ES-I3 (cell line): ENCODE measurements around the gene ADD3.
"Not testable (repeated sequence)": the region's sequence is repeated elsewhere in the genome, so short reads cannot be mapped to it uniquely, and the experiment has no call there.

Experiments
- H3K36me3 ChIP-seq: 2 replicates; pipeline ENCODE4 v1.6.1; 2013; ENCODE audit warnings: mild to moderate bottlenecking, low read length, control low read depth, moderate library complexity; ENCODE audit not compliant: insufficient read depth
- H3K4me1 ChIP-seq: 2 replicates; pipeline ENCODE4 v1.6.1; 2013; ENCODE audit warnings: mild to moderate bottlenecking, control low read depth, low read length; ENCODE audit not compliant: insufficient read depth
- H3K9ac ChIP-seq: 2 replicates; pipeline ENCODE4 v1.6.1; 2013; ENCODE audit warnings: low read depth, mild to moderate bottlenecking, low read length, moderate library complexity
- H3K9me3 ChIP-seq: 2 replicates; pipeline ENCODE4 v1.6.1; 2013; ENCODE audit warnings: mild to moderate bottlenecking, low read length, moderate library complexity; ENCODE audit not compliant: control insufficient read depth, insufficient read depth

Gene ADD3

GRCh38 chr10:110093722-110094121 is 85.9 kb downstream of the ADD3 start:
- Histone ChIP-seq H3K9ac (no peak overlapping the region), H3K36me3 (no peaks in the 10 kb centered on the region), H3K9me3 (no peaks in the 10 kb centered on the region), H3K4me1 (no peaks in the 10 kb centered on the region)

- no peak overlapping the region for H3K9ac ChIP-seq
- H3K9me3 ChIP-seq = no peaks in the 10 kb centered on the region
- H3K4me1 ChIP-seq = no peaks in the 10 kb centered on the region
- H3K36me3 ChIP-seq = no peaks in the 10 kb centered on the region
Observed at GRCh38 chr10:110094786-110095185, 87.0 kb downstream of the ADD3 start.

GRCh38 chr10:110101464-110102144 is 93.8 kb downstream of the ADD3 start:
- no peaks in the 10 kb centered on the region for H3K4me1 ChIP-seq
- H3K9ac ChIP-seq = no peak overlapping the region
- H3K36me3 ChIP-seq = no peaks in the 10 kb centered on the region
- no peaks in the 10 kb centered on the region for H3K9me3 ChIP-seq

DNA sequence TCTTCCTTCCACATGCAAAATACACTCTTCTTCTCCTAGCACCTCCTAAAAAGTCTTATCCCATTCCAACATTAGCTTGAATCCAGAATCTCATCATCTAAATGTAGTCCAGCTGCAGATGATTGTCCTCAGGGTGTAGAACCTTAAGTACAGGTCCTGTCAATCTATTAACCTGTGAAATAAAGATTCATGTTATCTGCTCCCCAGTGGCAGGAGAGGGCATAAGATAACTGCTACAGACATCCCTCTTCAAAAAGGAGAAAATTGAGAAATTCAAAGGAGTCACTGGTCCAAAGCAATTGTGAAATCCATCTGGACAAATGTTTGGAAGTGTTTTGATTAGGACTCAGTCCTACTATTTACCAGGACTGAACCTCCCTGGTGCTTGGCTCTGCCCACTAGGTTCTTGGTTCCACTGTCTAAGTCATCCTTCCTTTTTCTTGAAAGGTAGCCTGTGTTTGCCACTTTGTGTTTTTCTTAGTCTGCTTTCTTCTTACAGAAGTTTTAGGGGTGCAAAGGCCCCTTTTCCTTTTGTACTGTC is 96.2 kb downstream of the ADD3 start:
- H3K4me1 ChIP-seq = no peaks in the 10 kb centered on the region
- H3K9ac ChIP-seq = no peak overlapping the region
- no peaks in the 10 kb centered on the region for H3K36me3 ChIP-seq
- H3K9me3 ChIP-seq = no peaks in the 10 kb centered on the region

DNA sequence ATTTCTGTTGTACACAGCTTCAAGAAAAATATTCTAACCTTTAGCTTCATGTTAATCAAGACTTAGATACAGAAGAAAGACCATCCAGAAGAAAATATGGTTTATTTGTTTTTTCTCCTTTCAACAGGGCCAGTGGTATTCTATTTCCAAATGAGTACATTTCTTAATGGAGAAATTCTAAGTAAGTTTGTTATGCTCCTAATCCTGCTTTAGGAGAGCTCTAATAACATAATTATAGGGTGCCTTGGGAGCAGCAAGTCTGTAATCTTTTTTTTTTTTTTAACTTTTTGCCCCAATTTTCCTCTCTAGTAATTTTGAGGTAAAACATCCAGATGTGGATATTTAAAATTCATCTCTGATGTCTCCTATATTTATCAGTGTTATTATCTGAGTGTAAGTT is 98.1 kb downstream of the ADD3 start:
- no peaks in the 10 kb centered on the region for H3K9me3 ChIP-seq
- H3K4me1 ChIP-seq = no peaks in the 10 kb centered on the region
- H3K9ac ChIP-seq = no peak overlapping the region
- no peaks in the 10 kb centered on the region for H3K36me3 ChIP-seq

DNA sequence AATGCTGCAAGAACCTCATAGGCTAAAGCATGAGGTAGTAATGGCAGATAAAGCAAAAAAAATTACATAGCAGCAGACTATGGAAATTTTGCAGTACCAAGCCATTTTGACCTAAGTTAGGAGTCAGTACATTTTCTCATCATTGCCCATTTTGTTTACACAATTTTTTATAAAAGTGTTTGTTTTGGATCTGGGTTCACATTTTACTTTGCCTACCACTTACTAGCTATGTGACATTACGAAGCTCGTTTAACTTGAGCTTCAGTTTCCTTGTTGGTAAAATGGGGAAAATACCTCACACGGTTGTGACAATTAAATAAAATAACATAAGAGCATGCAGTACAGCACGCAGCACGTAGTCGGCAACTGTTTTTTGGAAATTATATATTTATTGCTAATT is 99.6 kb downstream of the ADD3 start:
- Histone ChIP-seq H3K4me1 (no peaks in the 10 kb centered on the region), H3K9ac (no peak overlapping the region), H3K9me3 (no peaks in the 10 kb centered on the region), H3K36me3 (no peaks in the 10 kb centered on the region; the same call in 1 of the 2 replicates)

- H3K9ac ChIP-seq = no peak overlapping the region
- H3K9me3 ChIP-seq = no peaks in the 10 kb centered on the region
- H3K4me1 ChIP-seq = no peaks in the 10 kb centered on the region
- no peaks in the 10 kb centered on the region; the same call in 1 of the 2 replicates for H3K36me3 ChIP-seq
Observed at GRCh38 chr10:110107887-110108286, 100.1 kb downstream of the ADD3 start.

DNA sequence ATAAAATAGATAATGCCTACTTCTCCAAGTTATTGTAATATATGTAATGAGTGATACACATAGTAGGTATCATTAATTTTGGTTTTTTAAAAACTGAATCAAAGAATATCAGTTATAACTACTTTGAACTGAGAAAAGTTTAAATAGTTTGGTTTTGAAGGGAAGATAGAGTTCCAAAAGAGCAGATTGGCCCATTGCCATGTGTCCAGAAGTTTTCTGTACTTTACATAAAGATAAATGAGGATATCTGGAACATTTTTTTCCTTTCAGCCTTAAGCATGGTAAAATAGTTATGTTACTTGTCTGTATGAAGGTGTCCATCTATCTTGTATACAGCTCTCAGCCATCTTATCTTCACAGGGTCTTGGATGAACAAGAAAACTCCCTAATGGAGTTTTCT is 101.7 kb downstream of the ADD3 start:
- Histone ChIP-seq H3K9me3 (no peaks in the 10 kb centered on the region), H3K4me1 (no peaks in the 10 kb centered on the region), H3K36me3 (no peaks in the 10 kb centered on the region; the same call in 1 of the 2 replicates), H3K9ac (no peak overlapping the region)

DNA sequence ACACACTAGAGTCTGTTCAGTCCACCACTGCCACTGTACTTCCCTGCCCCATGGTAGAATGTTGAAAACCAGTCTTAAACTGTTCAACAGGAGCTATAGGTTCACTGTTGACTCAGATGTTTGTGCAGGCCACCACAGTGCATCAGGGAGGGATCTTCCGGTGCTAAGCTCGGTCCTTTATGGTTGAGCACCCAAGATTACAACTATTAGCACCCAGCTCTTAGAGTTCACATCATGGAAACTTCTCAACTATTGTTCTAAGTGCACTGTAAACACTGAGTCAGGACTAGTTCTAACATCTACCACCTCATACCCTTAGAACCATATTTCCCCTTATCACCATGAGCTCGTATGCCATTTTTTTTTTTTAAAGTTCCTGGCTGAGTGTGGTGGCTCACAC is 102.6 kb downstream of the ADD3 start:
- Histone ChIP-seq H3K4me1 (no peaks in the 10 kb centered on the region), H3K9me3 (no peaks in the 10 kb centered on the region), H3K36me3 (no peaks in the 10 kb centered on the region; the same call in 1 of the 2 replicates), H3K9ac (no peak overlapping the region)

DNA sequence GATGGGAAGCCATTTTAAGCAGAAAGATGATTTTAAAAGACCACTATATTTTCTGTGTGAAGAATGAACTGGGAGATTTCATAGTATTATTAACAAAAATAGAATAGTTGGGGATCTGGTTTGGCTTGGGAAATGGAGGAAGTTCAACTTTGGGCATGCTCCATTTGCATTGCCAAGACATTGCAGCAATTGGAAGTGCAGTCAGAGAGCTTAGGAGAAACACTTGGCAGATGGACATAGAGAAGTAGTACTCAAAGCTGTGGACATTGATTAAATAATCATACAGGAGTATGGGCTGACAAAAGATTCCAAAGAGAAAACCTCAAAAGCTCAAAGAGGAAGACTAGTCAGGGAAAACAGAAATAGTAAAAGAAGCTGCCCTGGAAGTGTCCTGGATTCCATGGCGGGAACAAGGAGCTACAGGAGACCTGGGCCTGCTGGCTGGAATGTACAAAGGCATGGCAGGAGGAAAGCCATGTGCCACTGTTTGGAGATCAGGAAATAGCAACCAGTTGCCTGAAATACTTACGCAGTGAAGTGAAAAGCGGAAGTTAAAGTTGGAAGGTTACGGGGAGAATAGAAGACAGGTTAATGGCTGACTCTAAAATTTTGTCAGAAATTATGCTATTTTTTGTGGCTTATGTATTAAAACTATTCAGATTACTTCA is 106.0 kb downstream of the ADD3 start:
- Histone ChIP-seq H3K9me3 (no peaks in the 10 kb centered on the region), H3K36me3 (no peaks in the 10 kb centered on the region; the same call in 1 of the 2 replicates), H3K4me1 (no peaks in the 10 kb centered on the region), H3K9ac (no peak overlapping the region)

DNA sequence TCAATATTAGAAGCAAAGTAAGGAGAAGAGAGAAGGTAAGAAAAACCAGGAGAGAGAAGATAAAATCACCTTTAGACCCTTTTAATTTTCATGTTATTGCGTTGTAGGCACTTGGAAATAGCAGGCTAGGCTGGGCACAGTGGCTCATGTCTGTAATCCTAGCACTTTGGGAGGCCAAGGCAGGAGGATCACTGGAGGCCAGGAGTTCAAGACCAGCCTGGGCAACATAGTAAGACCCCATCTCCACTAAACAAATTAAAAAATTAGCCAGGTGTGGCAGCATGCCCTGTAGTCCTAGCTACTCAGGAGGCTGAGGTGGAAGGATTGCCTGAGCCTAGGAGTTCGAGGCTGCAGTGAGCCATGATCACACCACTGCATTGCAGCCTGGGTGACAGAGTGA is 106.9 kb downstream of the ADD3 start:
- not testable (repeated sequence) for H3K9ac ChIP-seq, H3K36me3 ChIP-seq, H3K4me1 ChIP-seq, H3K9me3 ChIP-seq

DNA sequence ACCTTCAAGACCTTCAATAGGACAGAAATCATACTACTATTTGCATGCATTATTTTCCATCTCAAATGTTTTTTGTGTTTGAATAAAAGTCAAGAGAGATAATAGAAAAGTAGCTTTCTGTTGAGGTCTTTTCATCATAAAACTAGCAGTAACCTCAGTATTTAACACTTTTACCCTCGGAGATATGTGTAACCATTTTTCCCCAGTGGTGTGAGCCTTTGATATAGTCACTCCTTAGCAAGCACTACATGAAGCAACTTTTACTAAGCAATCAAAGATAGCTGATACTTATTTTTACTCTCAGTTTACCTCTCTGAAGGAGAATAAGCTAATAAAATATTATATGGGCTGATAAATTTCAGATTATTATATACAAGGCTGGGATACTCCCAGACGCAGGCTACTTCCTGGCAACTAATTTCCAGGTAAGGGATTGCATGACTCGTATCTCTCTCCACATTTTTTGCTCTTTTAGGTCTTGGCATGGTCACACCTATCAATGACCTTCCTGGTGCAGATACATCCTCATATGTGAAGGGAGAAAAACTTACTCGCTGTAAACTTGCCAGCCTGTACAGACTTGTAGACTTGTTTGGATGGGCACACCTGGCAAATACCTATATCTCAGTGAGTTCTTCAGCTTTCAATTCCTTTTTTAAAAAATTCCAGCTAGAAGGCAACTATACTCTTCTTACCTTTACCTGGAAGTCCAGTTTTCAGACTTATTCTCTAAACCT is 108.2 kb downstream of the ADD3 start:
- Histone ChIP-seq H3K36me3 (no peaks in the 10 kb centered on the region; the same call in 1 of the 2 replicates), H3K9ac (no peak overlapping the region), H3K4me1 (no peaks in the 10 kb centered on the region), H3K9me3 (no peaks in the 10 kb centered on the region)

DNA sequence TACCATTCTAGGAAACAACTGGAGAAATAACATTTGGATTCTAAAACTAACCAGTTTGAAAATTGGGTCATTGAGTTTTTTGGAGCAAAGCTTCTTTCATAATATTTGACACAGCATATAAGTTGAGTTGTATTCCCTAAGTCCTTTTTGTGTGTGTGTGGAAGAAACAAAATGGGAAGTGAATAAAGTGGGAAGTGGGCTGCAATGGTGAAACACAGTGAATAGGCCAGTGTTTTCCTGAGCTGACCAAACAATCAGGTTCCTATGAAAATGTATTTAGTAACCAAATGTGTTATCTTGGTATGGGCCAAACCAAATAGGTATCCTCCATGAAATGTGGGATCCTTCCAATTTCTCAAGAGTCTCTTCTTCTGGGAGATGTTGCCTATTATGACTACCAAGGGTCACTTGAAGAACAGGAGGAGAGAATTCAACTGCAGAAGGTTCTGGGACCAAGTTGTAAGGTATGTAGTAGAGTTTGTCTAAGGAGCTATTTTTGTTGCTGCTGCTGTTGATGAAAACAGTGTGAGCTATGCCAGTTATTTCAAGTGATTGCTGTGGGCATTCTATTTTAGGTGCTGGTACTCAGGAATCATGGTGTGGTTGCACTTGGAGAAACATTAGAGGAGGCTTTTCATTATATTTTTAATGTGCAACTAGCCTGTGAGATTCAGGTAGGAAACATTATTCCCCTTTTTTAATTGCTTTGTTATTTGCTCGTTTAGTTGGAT is 111.3 kb downstream of the ADD3 start:
- Histone ChIP-seq H3K36me3 (peaks cover 4% of the 10 kb centered on the region; the same call in 1 of the 2 replicates), H3K9me3 (no peaks in the 10 kb centered on the region), H3K9ac (no peak overlapping the region), H3K4me1 (no peaks in the 10 kb centered on the region)

DNA sequence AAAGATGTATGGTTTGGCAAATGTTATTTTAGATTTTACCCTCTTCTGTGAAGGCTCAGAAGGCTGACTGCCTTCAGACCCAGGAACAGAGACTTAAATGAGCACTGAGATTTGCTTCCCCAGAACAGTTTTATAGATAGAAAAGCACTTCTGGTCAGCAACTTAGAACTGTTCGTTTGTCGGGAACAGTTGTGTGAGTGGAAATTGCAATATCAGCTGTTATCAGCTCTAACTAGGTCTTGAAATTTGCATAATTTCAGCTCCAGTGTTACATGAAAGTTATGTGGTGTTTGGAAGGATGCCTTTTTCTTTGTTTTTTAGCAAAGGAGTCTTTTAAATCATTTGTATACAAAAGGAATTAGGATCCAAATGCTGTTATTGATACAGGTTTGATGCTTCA is 115.8 kb downstream of the ADD3 start:
- peaks cover 4% of the 10 kb centered on the region; the same call in 1 of the 2 replicates for H3K36me3 ChIP-seq

More for the DNA sequence above, 115.8 kb downstream of the ADD3 start:
- Histone ChIP-seq H3K9ac (no peak overlapping the region), H3K9me3 (no peaks in the 10 kb centered on the region), H3K4me1 (no peaks in the 10 kb centered on the region)
